ENCODE results near the gene ABHD12. TPM values are rescaled to one million over a fixed set of nuclear protein-coding genes. Genes with fewer than 3 reads are reported as not detected.

The ABHD12 gene
- total RNA-seq, 2 experiments from 2014 or later, result 17.4 to 18.7 TPM

DNA sequence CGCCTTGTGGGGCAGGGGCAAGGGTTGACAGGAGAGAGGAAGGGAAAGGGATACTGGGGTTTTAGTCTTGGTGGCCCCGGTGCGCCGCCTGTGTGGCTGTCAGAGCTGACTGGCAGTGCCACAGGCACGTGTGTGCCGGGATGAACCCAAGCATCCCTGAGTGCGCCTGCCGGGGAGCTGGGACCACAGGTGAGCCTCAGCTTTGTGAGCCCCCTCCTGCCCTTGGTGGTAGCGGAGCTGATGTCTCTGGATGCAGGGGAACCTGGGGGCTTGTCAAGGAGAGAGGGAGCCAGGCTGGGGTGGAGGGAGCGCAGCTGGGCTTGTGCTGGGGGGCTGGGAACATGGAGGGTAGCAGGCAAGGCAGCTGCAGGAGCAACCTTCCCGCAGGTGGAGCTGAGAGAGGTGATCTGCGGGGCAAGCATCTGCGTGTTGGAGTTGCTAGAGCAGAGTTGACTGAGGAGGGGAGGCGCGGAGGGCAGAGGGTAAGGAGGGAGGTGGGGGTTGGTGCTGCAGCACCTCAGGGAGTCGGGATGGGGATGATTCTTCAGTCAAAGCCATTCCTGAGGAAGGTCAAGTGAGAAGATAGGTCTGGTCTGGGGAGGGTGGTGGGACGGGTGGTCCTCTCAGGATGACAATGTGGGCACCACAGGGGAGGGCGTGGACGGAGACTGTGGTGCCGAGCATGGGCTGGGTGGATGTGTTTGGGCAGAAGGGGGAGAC is 114.7 kb downstream of the ABHD12 start:
- CTCF ChIA-PET, result no interaction called here
- no peak overlapping the region for H3K4me3 Mint-ChIP-seq
- no peaks in the 10 kb centered on the region for H3K27me3 Mint-ChIP-seq
- ATAC-seq, result no peak
- no peak overlapping the region for H3K27ac Mint-ChIP-seq
- DNase-seq, result peak; percentile 1
- H3K9me3 Mint-ChIP-seq (ENCODE audit: low read depth), result no peaks in the 10 kb centered on the region
- no peaks in the 10 kb centered on the region for H3K4me1 Mint-ChIP-seq
- POLR2A ChIA-PET, result no interaction called here
- H3K36me3 Mint-ChIP-seq (ENCODE audit: low read depth), result peaks cover 24% of the 10 kb centered on the region
- intact Hi-C loops (cut with DNase I, micrococcal nuclease), result loop anchor here in 1 of 2 experiments (5.0 kb wide), 1 partner anchor 59 kb away; no protein-coding TSS in a partner anchor

DNA sequence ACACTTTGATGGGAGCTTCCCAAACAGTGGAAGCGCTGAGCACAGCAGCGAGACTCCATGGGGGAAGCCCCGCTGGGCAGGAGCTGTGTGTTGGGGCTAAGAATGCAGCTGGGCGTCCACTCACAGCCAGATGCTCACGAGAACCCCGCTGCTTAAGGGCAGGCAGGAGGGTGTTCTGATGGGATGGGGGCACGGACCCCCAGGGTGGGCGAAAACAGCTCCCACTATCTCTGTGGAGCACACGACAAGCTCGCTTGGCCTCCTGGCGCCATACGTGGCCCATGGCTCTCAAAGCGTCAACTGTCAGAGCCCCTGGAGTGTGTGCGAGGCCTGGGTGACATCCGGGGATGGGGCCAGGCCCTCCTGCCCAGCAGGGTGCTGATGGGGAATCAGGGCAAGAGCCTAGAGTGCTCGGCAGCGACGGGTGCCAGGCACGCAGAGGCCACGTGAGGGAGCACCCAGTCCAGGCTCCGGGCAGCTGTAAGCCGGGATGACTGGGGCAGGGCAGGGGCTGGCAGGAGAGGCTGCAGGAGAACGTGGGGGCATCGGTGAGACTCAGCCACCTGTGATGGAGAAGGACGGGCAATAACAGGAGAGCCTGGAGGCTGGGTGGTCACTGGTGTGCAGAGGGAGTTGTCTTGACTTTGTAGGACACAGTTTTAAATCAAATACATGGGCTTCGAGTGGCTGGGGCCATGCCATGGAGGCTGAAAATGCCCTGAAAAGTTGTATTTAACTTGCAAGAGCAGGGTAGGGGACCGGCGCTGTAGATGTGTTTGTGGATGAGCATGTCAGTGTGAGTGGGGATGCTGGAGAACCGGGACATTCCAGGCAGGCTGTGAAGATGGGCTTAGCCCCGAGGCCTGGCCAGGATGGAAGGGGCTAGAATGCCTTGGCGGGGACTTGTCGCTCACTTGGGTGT is 115.5 kb downstream of the ABHD12 start:
- H3K4me3 Mint-ChIP-seq, result no peak overlapping the region
- CTCF ChIA-PET, result no interaction called here
- POLR2A ChIA-PET, result no interaction called here
- no peaks in the 10 kb centered on the region for H3K27me3 Mint-ChIP-seq
- no peak overlapping the region for H3K27ac Mint-ChIP-seq
- no peaks in the 10 kb centered on the region for H3K4me1 Mint-ChIP-seq
- DNase-seq (peak; percentile 3), ATAC-seq (no peak)
- no peaks in the 10 kb centered on the region for H3K9me3 Mint-ChIP-seq (ENCODE audit: low read depth)
- H3K36me3 Mint-ChIP-seq (ENCODE audit: low read depth), result peaks cover 24% of the 10 kb centered on the region
- intact Hi-C loops (cut with DNase I, micrococcal nuclease), result loop anchor here in 1 of 2 experiments (5.0 kb wide), 1 partner anchor 58 kb away; no protein-coding TSS in a partner anchor

DNA sequence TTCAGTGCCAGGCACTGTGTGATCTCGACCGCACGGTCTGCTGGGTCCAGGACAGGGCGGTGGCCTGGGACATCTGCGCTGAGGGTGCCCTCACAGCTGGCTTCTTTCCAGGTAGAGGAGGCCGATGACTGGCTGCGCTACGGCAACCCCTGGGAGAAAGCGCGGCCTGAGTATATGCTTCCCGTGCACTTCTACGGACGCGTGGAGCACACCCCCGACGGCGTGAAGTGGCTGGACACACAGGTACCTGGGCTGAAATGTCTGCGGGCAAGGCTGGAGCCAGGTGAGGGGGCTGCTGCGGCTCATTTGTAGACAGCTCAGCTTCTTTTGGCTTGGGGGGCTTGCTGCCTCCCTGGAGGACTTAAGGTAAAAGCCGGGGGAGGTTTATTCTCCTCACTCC is 116.2 kb downstream of the ABHD12 start:
- H3K4me3 Mint-ChIP-seq, result no peak overlapping the region
- H3K27ac Mint-ChIP-seq, result no peak overlapping the region
- CTCF ChIA-PET, result no interaction called here
- POLR2A ChIA-PET, result no interaction called here
- H3K36me3 Mint-ChIP-seq (ENCODE audit: low read depth), result peaks cover 29% of the 10 kb centered on the region
- H3K9me3 Mint-ChIP-seq (ENCODE audit: low read depth), result no peaks in the 10 kb centered on the region
- no peaks in the 10 kb centered on the region for H3K27me3 Mint-ChIP-seq
- peak; percentile 2 for DNase-seq
- no peaks in the 10 kb centered on the region for H3K4me1 Mint-ChIP-seq
- intact Hi-C loops (cut with DNase I, micrococcal nuclease), result no loop called here
- ATAC-seq, result no peak

DNA sequence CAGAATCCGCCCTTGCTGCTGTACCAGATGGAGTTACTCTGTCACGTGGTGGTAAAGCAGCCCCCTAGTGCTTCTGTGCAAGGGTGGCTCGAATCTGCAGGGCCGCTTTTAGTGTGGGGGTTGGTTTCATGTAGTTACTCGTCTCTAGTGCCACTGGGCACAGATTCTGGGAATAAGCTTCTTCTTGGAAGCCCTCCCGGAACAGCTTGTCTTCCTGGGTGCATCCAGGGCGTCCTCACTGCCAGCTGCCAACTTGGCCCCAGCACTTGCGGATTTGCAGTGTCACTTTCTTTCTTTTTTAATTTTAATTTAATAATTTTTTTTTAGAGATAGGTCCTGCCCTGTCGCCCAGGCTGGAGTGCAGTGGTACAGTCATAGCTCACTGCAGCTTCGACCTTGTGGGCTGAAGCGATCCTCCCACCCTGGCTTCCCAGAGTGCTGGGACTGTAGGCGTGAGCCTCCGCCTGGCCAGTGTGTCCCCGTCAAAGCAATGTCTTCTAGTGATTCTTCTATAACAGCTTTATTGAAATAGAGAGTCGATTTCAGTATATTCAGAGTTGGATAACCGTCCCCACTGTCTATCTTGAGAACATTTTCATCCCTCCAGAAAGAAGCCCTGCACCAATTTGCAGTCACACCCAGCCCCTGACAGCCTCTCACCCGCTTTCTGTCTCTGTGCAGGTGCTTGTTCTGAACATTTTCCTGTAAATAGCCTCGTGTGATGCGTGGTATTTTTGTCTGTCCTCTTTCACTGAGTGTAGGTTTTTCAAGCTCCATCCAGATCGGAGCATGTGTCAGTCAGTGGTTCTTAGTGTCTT is 116.9 kb downstream of the ABHD12 start:
- intact Hi-C loops (cut with DNase I, micrococcal nuclease), result no loop called here
- ATAC-seq, result no peak
- no peaks in the 10 kb centered on the region for H3K27me3 Mint-ChIP-seq
- no peaks in the 10 kb centered on the region for H3K4me1 Mint-ChIP-seq
- no peak overlapping the region for H3K4me3 Mint-ChIP-seq
- CTCF ChIA-PET, result interaction anchor here (1.1 kb wide), 1 partner anchor 20 kb away, joined by 4 read pairs; no protein-coding TSS in a partner anchor
- H3K36me3 Mint-ChIP-seq (ENCODE audit: low read depth), result peaks cover 32% of the 10 kb centered on the region
- POLR2A ChIA-PET, result no interaction called here
- no peak overlapping the region for H3K27ac Mint-ChIP-seq
- DNase-seq, result no peak
- H3K9me3 Mint-ChIP-seq (ENCODE audit: low read depth), result no peaks in the 10 kb centered on the region

DNA sequence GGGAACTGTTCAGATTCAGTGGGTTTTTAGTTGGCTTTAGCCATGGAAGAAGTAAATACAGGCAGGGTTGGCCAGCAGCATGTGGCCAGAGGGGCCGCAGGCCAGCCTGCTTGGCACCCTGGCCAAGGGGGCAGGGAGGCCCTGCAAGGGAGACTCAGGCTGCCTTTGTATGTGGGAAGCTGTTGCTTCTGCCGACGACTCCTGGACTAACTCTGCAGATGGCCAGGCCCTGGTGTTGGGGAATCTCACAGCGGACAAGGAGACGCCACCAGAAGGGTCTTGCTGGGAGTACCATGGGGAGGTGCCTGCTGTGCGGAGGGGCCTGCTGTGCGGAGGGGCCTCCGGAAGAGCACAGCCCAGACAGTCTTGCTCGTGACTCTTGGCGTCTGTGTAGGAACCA is 117.6 kb downstream of the ABHD12 start:
- no peaks in the 10 kb centered on the region for H3K9me3 Mint-ChIP-seq (ENCODE audit: low read depth)
- ChIA-PET POLR2A (no interaction called here), CTCF (interaction anchor here (0.5 to 1.1 kb wide), 3 partner anchors 9 to 94 kb away, joined by 3 to 4 read pairs (median 3); no protein-coding TSS in a partner anchor)
- H3K4me1 Mint-ChIP-seq, result no peaks in the 10 kb centered on the region
- no peaks in the 10 kb centered on the region for H3K27me3 Mint-ChIP-seq
- DNase-seq (peak; percentile 3), ATAC-seq (no peak)
- H3K4me3 Mint-ChIP-seq, result no peak overlapping the region
- H3K36me3 Mint-ChIP-seq (ENCODE audit: low read depth), result peaks cover 32% of the 10 kb centered on the region
- intact Hi-C loops (cut with DNase I, micrococcal nuclease), result no loop called here
- no peak overlapping the region for H3K27ac Mint-ChIP-seq

DNA sequence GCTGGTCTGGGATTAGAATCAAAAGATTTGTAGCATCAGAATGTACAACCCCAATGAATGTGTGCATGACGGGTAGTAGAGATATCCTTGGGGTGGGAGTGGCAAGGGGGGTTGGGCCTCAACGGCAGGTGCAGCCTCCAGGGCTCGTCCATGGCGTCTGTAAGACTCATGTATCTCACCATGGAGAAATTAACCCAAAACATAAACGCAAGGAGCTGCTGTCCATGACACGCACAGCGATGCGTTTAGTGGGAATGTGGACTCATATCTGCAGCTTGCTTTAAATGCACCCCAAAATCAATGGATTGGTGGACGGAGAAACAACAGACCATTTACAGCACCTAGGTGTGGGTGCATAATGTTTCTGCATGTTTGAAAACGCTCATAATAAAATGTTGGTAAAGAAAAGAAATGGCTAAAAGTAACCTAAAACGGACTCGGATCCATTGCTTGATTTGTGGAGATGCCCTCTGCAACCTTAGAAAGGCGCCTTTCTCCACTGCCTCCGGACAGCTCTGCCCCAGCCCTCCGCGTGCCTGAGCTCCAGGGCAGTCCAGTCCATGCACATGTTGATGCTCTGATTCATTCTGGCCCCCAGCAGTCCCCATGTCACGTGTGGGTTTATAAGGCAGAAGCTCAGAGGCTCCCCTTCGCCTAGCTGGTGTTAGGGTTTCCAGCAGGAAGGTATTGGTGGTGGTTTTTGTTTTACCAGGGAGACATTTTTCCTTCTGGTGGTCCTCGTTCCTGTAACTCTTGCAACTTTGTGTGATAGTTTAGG is 118.2 kb downstream of the ABHD12 start:
- no peak overlapping the region for H3K4me3 Mint-ChIP-seq
- no peaks in the 10 kb centered on the region for H3K27me3 Mint-ChIP-seq
- no peak overlapping the region for H3K27ac Mint-ChIP-seq
- DNase-seq (no peak), ATAC-seq (no peak)
- H3K4me1 Mint-ChIP-seq, result no peaks in the 10 kb centered on the region
- ChIA-PET CTCF (interaction anchor here (0.5 to 1.7 kb wide), 4 partner anchors 9 to 94 kb away, joined by 3 to 8 read pairs (median 4); no protein-coding TSS in a partner anchor), POLR2A (no interaction called here)
- peaks cover 28% of the 10 kb centered on the region for H3K36me3 Mint-ChIP-seq (ENCODE audit: low read depth)
- H3K9me3 Mint-ChIP-seq (ENCODE audit: low read depth), result no peaks in the 10 kb centered on the region
- intact Hi-C loops (cut with DNase I, micrococcal nuclease), result no loop called here

DNA sequence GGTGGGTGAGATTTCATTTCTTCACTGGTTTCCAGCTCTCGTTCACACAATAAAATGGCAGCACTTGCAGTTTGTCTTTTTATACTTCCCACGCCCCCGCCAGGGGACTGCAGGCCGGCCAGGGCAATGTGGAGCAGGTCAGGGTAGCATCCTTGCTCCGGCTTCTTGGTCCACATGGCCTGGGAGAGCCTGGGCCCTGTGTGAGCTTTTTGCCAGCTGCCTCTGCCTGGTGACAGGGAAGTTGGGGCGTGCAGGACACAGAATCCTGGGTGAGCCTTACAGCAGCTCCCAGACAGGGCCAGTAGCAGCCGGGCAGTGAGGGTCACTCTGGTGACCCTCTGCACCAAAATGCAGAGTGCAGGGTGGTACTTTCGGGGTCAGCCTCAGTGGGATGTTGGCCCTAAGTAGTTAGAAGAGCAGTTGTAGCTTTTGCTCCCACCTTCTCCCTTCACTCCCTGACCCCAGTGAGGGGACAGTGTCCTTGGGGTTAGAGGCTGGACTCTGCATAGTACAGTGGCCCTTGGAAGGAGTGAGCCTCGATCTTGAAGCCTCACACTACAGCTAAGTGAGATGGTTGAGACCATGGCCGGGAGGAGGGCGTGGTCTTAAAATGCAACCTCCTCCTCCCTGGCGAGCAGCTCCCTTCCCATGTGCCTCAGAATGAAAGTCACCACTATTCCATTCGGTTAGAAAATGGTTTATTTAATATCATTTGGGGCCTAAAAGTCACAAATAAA is 119.0 kb downstream of the ABHD12 start:
- ATAC-seq (no peak), DNase-seq (no peak)
- ChIA-PET CTCF (interaction anchor here (1.1 to 1.7 kb wide), 2 partner anchors 10 to 21 kb away, joined by 3 to 8 read pairs; no protein-coding TSS in a partner anchor), POLR2A (no interaction called here)
- intact Hi-C loops (cut with DNase I, micrococcal nuclease), result no loop called here
- Mint-ChIP-seq H3K27me3 (no peaks in the 10 kb centered on the region), H3K9me3 (ENCODE audit: low read depth) (no peaks in the 10 kb centered on the region), H3K4me1 (peaks cover 3% of the 10 kb centered on the region), H3K27ac (no peak overlapping the region), H3K4me3 (no peak overlapping the region), H3K36me3 (ENCODE audit: low read depth) (peaks cover 29% of the 10 kb centered on the region)

DNA sequence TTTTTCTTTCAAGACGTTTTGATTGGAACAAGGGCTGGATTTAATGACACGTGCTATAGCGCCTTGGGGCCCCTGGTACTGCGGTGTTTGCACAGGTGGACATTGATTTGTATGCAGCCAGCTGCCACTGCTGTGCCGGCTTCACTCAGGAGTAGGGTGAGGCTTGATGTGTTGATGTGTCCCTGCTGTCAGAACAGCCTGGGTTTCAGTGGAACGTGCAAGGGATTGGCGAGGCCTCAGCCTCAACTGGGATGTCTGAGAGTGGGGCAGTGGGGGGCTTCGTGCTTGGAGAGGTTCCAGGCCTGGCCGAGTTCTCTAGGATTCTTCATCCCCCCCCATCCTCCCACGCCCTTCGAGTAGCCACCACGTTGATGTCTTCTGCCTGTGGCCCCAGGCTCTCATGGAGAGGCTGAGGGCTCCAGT is 119.8 kb downstream of the ABHD12 start:
- ATAC-seq (no peak), DNase-seq (no peak)
- Mint-ChIP-seq H3K9me3 (ENCODE audit: low read depth) (no peaks in the 10 kb centered on the region), H3K4me3 (no peak overlapping the region), H3K27ac (no peak overlapping the region), H3K27me3 (no peaks in the 10 kb centered on the region), H3K4me1 (peaks cover 3% of the 10 kb centered on the region), H3K36me3 (ENCODE audit: low read depth) (peaks cover 29% of the 10 kb centered on the region)
- intact Hi-C loops (cut with DNase I, micrococcal nuclease), result no loop called here
- ChIA-PET POLR2A (no interaction called here), CTCF (no interaction called here)

DNA sequence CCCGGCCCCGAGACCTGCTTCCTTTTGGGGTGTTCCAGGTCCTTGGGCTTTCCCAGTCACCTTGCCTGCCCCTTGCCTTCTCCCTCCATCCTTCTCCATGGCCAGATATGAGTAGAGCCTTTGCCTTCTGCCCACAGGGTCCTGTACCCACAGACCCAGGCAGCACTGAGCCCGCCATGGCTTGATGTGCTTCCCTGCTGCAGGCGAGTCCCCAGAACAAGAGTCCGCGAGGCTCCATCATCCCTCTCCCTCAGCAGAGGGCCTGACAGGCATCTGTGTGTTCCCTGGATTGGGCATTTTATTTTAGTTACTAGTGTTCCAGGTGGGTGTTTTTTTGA is 120.8 kb downstream of the ABHD12 start:
- H3K9me3 Mint-ChIP-seq (ENCODE audit: low read depth), result no peaks in the 10 kb centered on the region
- H3K27me3 Mint-ChIP-seq, result no peaks in the 10 kb centered on the region
- intact Hi-C loops (cut with DNase I, micrococcal nuclease), result no loop called here
- peaks cover 3% of the 10 kb centered on the region for H3K4me1 Mint-ChIP-seq
- ATAC-seq (no peak), DNase-seq (no peak)
- ChIA-PET POLR2A (no interaction called here), CTCF (interaction anchor here (0.6 kb wide), 1 partner anchor 14 kb away, joined by 3 read pairs; no protein-coding TSS in a partner anchor)
- no peak overlapping the region for H3K27ac Mint-ChIP-seq
- H3K36me3 Mint-ChIP-seq (ENCODE audit: low read depth), result peaks cover 25% of the 10 kb centered on the region
- no peak overlapping the region for H3K4me3 Mint-ChIP-seq

DNA sequence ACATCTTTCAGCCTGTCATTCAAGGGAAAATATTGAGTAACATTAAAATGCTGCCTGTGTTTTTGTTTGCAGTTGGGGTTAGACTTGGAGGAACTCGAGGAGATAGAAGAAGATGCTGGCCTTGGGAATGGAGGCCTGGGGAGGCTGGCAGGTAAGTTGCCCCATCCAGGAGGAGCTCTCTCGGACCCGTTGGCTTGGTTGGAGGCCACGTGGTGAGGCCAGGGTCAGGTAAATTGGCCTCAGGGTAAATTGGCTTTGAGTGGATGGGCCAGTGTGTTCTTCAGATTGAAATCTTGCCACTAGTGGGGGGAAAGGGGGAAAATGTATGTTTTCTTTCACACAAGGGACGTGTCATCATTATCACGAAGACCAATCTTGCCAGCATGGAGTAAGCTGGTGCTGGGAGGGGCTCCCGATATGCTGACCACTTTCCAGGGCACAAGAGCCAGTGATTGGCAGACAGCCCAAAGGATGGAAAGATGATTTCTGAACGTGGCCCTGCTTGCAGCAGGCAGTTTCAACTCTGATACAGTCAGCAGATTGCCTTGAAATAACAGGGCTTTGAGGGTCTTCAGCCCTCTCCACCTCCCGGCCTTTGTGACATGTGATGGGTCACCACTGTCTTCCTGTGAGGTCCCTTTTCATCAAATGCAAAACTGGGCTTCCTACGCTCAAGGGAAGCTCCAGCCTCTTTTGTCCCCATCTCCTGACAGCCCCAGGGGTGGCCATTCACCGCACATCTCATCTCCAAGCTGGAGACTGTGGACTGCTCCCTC is 121.4 kb downstream of the ABHD12 start:
- H3K36me3 Mint-ChIP-seq (ENCODE audit: low read depth), result peaks cover 26% of the 10 kb centered on the region
- ChIA-PET POLR2A (no interaction called here), CTCF (interaction anchor here (0.6 to 1.7 kb wide), 3 partner anchors 15 to 319 kb away, joined by 3 to 4 read pairs (median 3); no protein-coding TSS in a partner anchor)
- DNase-seq (peak; percentile 2), ATAC-seq (no peak)
- H3K27me3 Mint-ChIP-seq, result no peaks in the 10 kb centered on the region
- H3K9me3 Mint-ChIP-seq (ENCODE audit: low read depth), result no peaks in the 10 kb centered on the region
- no peak overlapping the region for H3K27ac Mint-ChIP-seq
- intact Hi-C loops (cut with DNase I, micrococcal nuclease), result no loop called here
- no peak overlapping the region for H3K4me3 Mint-ChIP-seq
- peaks cover 3% of the 10 kb centered on the region for H3K4me1 Mint-ChIP-seq
